Mucosa of descending colon (tissue), 3 donors: ENCODE results near the gene IQCC. TPM values are rescaled to one million over a fixed set of nuclear protein-coding genes. Genes with fewer than 3 reads are reported as not detected.

Experiments
- ATAC-seq: fragments of 200-7000 bp; cut with Tn5 transposase; one replicate; pipeline ENCODE4 v1.9.1; 2020; ENCODE audit warnings: mild to moderate bottlenecking, moderate library complexity
- DNase-seq, 3 donors: peaks; one replicate each; pipeline ENCODE4 v3.0.0-alpha.2; 2020
- H3K36me3 ChIP-seq: fragments of 200-600 bp; one replicate; pipeline ENCODE4 v1.8.0; 2021; ENCODE audit warnings: low read depth, mild to moderate bottlenecking
- H3K4me1 ChIP-seq: fragments of 200-600 bp; one replicate; pipeline ENCODE4 v1.8.0; 2021; ENCODE audit warnings: low read depth, mild to moderate bottlenecking
- H3K4me3 ChIP-seq: fragments of 200-600 bp; one replicate; pipeline ENCODE4 v1.8.0; 2021; ENCODE audit warnings: mild to moderate bottlenecking
- H3K9me3 ChIP-seq: fragments of 200-600 bp; one replicate; pipeline ENCODE4 v1.8.0; 2021; ENCODE audit warnings: mild to moderate bottlenecking
- intact Hi-C, 2 donors: fragments of 100-400 bp; cut with DNase I in 1 of 2; cut with micrococcal nuclease in 1 of 2; formaldehyde crosslinking; loops; one replicate each; pipeline versions ENCODE4 v1.11.0 to v1.11.1; 2022; cut with DNase I, micrococcal nuclease
- total RNA-seq, 3 donors: library from RNA; stranded (reverse); fragmentation: NEBNext Ultra II Directional in 2 of 3; extraction: Animal tissue kit (Norgen Biotek cat#: 25700) in 2 of 3; gene quantifications; one replicate each; pipeline versions ENCODE4 v1.2.1 to v1.2.4, GENCODE V29; 2021 to 2023
- TF ChIP-seq, protein P1 (sequence below): fragments of 200-600 bp; IDR thresholded peaks from one replicate; pipeline ENCODE4 v1.8.0; 2022; ENCODE audit warnings: antibody characterized with exemption, mild to moderate bottlenecking
- donor health status: DM: no; HTN: no; CAD: no; lungs with moderate emphysema.
- donor health status: DM: no; HTN: no; CAD: no.
- donor health status: DM: no; HTN: yes; CAD: no.

Gene IQCC
- total RNA-seq, 3 donors from 2014 or later = 1.1 to 2.2 (median 1.9) TPM

DNA sequence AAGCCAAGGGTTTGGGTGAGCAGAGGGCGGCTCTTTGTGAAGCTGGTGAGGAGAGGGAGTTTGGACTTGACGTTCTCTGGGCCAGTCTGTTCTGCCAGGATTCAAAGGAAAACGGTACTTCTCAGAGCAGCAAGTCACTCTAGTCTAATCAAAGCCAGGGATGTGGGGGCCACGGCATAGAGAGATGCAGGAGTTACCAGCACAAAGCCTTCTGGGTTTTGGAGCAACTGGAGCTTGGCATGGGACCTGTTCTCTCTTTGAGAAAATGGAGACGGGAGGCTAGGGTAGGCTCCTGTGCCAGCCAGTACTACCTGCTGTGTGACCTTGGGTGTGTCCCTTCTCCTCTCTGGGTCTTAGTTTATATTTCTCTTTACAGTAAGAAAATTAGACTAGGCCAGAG is 23.9 kb upstream of the IQCC start:
- ATAC-seq (no peak), DNase-seq (no peak)
- TF ChIP-seq, protein P1, sequence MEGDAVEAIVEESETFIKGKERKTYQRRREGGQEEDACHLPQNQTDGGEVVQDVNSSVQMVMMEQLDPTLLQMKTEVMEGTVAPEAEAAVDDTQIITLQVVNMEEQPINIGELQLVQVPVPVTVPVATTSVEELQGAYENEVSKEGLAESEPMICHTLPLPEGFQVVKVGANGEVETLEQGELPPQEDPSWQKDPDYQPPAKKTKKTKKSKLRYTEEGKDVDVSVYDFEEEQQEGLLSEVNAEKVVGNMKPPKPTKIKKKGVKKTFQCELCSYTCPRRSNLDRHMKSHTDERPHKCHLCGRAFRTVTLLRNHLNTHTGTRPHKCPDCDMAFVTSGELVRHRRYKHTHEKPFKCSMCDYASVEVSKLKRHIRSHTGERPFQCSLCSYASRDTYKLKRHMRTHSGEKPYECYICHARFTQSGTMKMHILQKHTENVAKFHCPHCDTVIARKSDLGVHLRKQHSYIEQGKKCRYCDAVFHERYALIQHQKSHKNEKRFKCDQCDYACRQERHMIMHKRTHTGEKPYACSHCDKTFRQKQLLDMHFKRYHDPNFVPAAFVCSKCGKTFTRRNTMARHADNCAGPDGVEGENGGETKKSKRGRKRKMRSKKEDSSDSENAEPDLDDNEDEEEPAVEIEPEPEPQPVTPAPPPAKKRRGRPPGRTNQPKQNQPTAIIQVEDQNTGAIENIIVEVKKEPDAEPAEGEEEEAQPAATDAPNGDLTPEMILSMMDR = no peak
- intact Hi-C loops = no loop called here
- H3K4me3 ChIP-seq = no peak overlapping the region
- H3K4me1 ChIP-seq = peaks cover 23% of the 10 kb centered on the region
- no peaks in the 10 kb centered on the region for H3K36me3 ChIP-seq
- no peaks in the 10 kb centered on the region for H3K9me3 ChIP-seq

DNA sequence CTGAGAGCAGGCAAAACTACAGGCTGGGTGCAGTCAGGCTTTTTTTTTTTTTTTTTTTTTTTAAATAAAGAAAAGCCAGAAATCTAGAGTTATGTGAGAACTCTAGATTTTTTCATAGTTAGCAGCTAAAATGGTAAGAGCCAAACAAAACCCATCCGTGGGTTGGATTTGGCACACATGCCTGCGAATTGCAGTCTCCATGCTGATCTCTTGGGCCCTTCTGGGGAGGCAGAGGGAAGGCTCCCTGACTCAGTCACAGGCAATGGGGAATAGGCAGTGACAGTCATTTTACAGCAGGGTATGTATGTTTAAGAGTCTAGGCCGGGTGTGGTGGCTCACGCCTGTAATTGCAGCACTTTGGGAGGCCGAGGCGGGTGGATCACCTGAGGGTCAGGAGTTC is 23.4 kb upstream of the IQCC start:
- ATAC-seq = no peak
- H3K4me3 ChIP-seq = no peak overlapping the region

GRCh38 chr1:32184650-32185049 is 20.8 kb upstream of the IQCC start:
- Histone ChIP-seq H3K4me3 (no peak overlapping the region), H3K36me3 (peaks cover 9% of the 10 kb centered on the region), H3K9me3 (no peaks in the 10 kb centered on the region), H3K4me1 (peaks cover 16% of the 10 kb centered on the region)
- no peak for DNase-seq
- intact Hi-C loops = no loop called here
- ATAC-seq = no peak
- TF ChIP-seq, protein P1 = no peak

More for the DNA sequence above, 23.4 kb upstream of the IQCC start:
- no peak for DNase-seq
- intact Hi-C loops = no loop called here
- Histone ChIP-seq H3K4me1 (peaks cover 21% of the 10 kb centered on the region), H3K36me3 (no peaks in the 10 kb centered on the region), H3K9me3 (no peaks in the 10 kb centered on the region)
- TF ChIP-seq, protein P1 = no peak

GRCh38 chr1:32186077-32186476 is 19.4 kb upstream of the IQCC start:
- ATAC-seq (no peak), DNase-seq (no peak)
- Histone ChIP-seq H3K36me3 (peaks cover 16% of the 10 kb centered on the region), H3K9me3 (no peaks in the 10 kb centered on the region), H3K4me1 (peaks cover 10% of the 10 kb centered on the region), H3K4me3 (no peak overlapping the region)
- intact Hi-C loops = no loop called here
- TF ChIP-seq, protein P1 = no peak

DNA sequence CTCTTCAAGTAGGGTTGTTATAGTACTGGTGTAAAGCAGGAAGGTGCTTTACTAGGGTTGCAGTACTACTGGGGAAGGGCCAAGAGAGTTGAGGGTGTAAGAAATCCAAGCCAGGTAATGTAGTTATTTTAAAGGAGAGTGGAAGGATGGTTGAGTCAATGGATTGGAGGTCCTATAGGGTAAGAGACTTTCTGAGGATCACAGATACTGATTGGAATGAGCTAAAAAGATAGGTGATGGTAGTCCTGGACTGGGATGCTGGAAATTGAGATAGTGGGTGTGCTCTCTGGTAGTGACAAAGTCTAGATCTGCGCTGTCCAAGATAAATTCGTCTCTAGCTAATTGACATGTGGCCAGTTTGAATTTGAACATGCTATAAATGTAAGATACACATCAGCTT is 19.0 kb upstream of the IQCC start:
- Histone ChIP-seq H3K4me3 (no peak overlapping the region), H3K4me1 (peaks cover 6% of the 10 kb centered on the region), H3K9me3 (no peaks in the 10 kb centered on the region), H3K36me3 (peaks cover 16% of the 10 kb centered on the region)
- TF ChIP-seq, protein P1 = no peak
- intact Hi-C loops = no loop called here
- DNase-seq (no peak), ATAC-seq (no peak)

- DNase-seq = no peak
- ATAC-seq = no peak
- H3K4me1 ChIP-seq = no peaks in the 10 kb centered on the region
- H3K36me3 ChIP-seq = peaks cover 22% of the 10 kb centered on the region
- H3K9me3 ChIP-seq = no peaks in the 10 kb centered on the region
- no peak overlapping the region for H3K4me3 ChIP-seq
- intact Hi-C loops = no loop called here
- TF ChIP-seq, protein P1 = no peak
Observed at GRCh38 chr1:32187850-32188249, 17.6 kb upstream of the IQCC start.
